MCF 10A (cell line): Measurements from ENCODE around the gene LYPLA2. TPM values are rescaled to one million over a fixed set of nuclear protein-coding genes. Genes with fewer than 3 reads are reported as not detected.

ENCODE experiments used
- BruUV-seq: library from RNA; stranded (reverse); fragments of 400-500 nt; replicated peaks from 2 replicates; lab custom pipeline; 2021; lab: Mats Ljungman, UMichigan
- CTCF ChIA-PET: fragments of 300-600 bp; sonication (Branson Sonifier 250); formaldehyde crosslinking; extraction: SDS; loops from one replicate; lab custom pipeline; 2021; ENCODE audit warnings: antibody characterized with exemption, inconsistent platforms; lab: Yijun Ruan, JAX
- POLR2A ChIA-PET: fragments of 300-600, 350-650 bp; sonication (Branson Sonifier 250); formaldehyde crosslinking; extraction: SDS; loops from one replicate; lab custom pipeline; 2020; ENCODE audit warnings: antibody characterized with exemption, inconsistent platforms; lab: Yijun Ruan, JAX
- DNase-seq: peaks from one replicate; pipeline ENCODE4 v3.0.0-alpha.2; 2018; ENCODE audit not compliant: unreplicated experiment
- H3K27ac Mint-ChIP-seq: one replicate; pipeline ENCODE4 v1.8.0; 2022; ENCODE audit warnings: mild to moderate bottlenecking, low read depth, mixed read lengths; ENCODE audit not compliant: unreplicated experiment
- H3K27me3 Mint-ChIP-seq: one replicate; pipeline ENCODE4 v1.8.0; 2022; ENCODE audit warnings: mixed read lengths; ENCODE audit not compliant: insufficient read depth, unreplicated experiment
- H3K36me3 Mint-ChIP-seq: one replicate; pipeline ENCODE4 v1.8.0; 2022; ENCODE audit warnings: mild to moderate bottlenecking, moderate library complexity, mixed read lengths; ENCODE audit not compliant: insufficient read depth, unreplicated experiment
- H3K4me1 Mint-ChIP-seq: one replicate; pipeline ENCODE4 v1.8.0; 2022; ENCODE audit warnings: mixed read lengths; ENCODE audit not compliant: insufficient read depth, unreplicated experiment
- H3K4me3 Mint-ChIP-seq: one replicate; pipeline ENCODE4 v1.8.0; 2022; ENCODE audit warnings: mild to moderate bottlenecking, moderate library complexity, mixed read lengths; ENCODE audit not compliant: unreplicated experiment
- H3K9me3 Mint-ChIP-seq: one replicate; pipeline ENCODE4 v1.8.0; 2022; ENCODE audit warnings: mixed read lengths; ENCODE audit not compliant: unreplicated experiment
- CTCF ChIP-seq: fragments of 200-600 bp; IDR thresholded peaks from one replicate; pipeline ENCODE4 v1.8.0; 2022; ENCODE audit warnings: antibody characterized with exemption, mild to moderate bottlenecking; ENCODE audit not compliant: unreplicated experiment
- intact Hi-C: fragments of 100-400 bp; cut with micrococcal nuclease; formaldehyde crosslinking; loops from 2 replicates; pipeline ENCODE4 v1.14.1; 2022
- total RNA-seq: library from RNA; stranded (reverse); gene quantifications from 2 replicates; pipeline ENCODE4 v1.2.3, GENCODE V29; 2022

Gene LYPLA2
- total RNA-seq, 1 experiment from 2014 or later, result 35.7 TPM

- CTCF ChIA-PET, result interaction anchor here (0.5 to 1.5 kb wide), 5 partner anchors 20 to 165 kb away, joined by 3 to 5 read pairs (median 4); no protein-coding TSS in a partner anchor
- no peak overlapping the region for H3K4me3 Mint-ChIP-seq
- H3K4me1 Mint-ChIP-seq, result peaks cover 16% of the 10 kb centered on the region
- no peaks in the 10 kb centered on the region for H3K27me3 Mint-ChIP-seq
- TF ChIP-seq CTCF, result peak; percentile 51
- H3K36me3 Mint-ChIP-seq, result peaks cover 82% of the 10 kb centered on the region
- intact Hi-C loops, result no loop called here
- DNase-seq, result peak; percentile 72
- POLR2A ChIA-PET, result interaction anchor here (0.6 kb wide), 1 partner anchor 57 kb away, joined by 3 read pairs; no protein-coding TSS in a partner anchor
- peak overlapping the region; percentile 24 for H3K27ac Mint-ChIP-seq
- BruUV-seq, result TSS peak; percentile 44
- H3K9me3 Mint-ChIP-seq, result no peaks in the 10 kb centered on the region
Measured at GRCh38 chr1:23751050-23751814, 39.7 kb upstream of the LYPLA2 start.

GRCh38 chr1:23751815-23752200, 39.1 kb upstream of the LYPLA2 start:
- no peak for TF ChIP-seq CTCF
- POLR2A ChIA-PET, result interaction anchor here (0.6 kb wide), 2 partner anchors 29 to 57 kb away, joined by 3 read pairs; no protein-coding TSS in a partner anchor
- intact Hi-C loops, result no loop called here
- H3K9me3 Mint-ChIP-seq, result no peaks in the 10 kb centered on the region
- CTCF ChIA-PET, result interaction anchor here (1.0 to 1.5 kb wide), 5 partner anchors 20 to 165 kb away, joined by 3 to 5 read pairs (median 4); no protein-coding TSS in a partner anchor
- no TSS peak for BruUV-seq
- no peaks in the 10 kb centered on the region for H3K27me3 Mint-ChIP-seq
- no peak overlapping the region for H3K4me3 Mint-ChIP-seq
- H3K27ac Mint-ChIP-seq, result peak overlapping the region; percentile 24
- H3K4me1 Mint-ChIP-seq, result peaks cover 14% of the 10 kb centered on the region
- peaks cover 82% of the 10 kb centered on the region for H3K36me3 Mint-ChIP-seq
- DNase-seq, result no peak

GRCh38 chr1:23752909-23753308, 38.0 kb upstream of the LYPLA2 start:
- H3K4me3 Mint-ChIP-seq, result no peak overlapping the region
- peaks cover 3% of the 10 kb centered on the region for H3K4me1 Mint-ChIP-seq
- H3K27ac Mint-ChIP-seq, result no peak overlapping the region
- H3K9me3 Mint-ChIP-seq, result no peaks in the 10 kb centered on the region
- intact Hi-C loops, result no loop called here
- H3K27me3 Mint-ChIP-seq, result no peaks in the 10 kb centered on the region
- ChIA-PET POLR2A (no interaction called here), CTCF (interaction anchor here (0.7 to 1.5 kb wide), 3 partner anchors 9 to 181 kb away, joined by 4 to 6 read pairs (median 5); partner anchors contain the start of gene ELOA)
- H3K36me3 Mint-ChIP-seq, result peaks cover 89% of the 10 kb centered on the region
- no peak for DNase-seq
- TF ChIP-seq CTCF, result no peak
- no TSS peak for BruUV-seq

GRCh38 chr1:23756676-23757075, 34.3 kb upstream of the LYPLA2 start:
- intact Hi-C loops, result no loop called here
- POLR2A ChIA-PET, result interaction anchor here (0.7 to 3.8 kb wide), 2 partner anchors 12 to 22 kb away, joined by 3 to 19 read pairs; partner anchors contain the start of gene ELOA
- DNase-seq, result peak; percentile 45
- Mint-ChIP-seq H3K9me3 (no peaks in the 10 kb centered on the region), H3K27ac (no peak overlapping the region), H3K36me3 (peaks cover 99% of the 10 kb centered on the region), H3K4me1 (no peaks in the 10 kb centered on the region), H3K27me3 (no peaks in the 10 kb centered on the region), H3K4me3 (no peak overlapping the region)
- CTCF ChIA-PET, result interaction anchor here (0.7 to 0.8 kb wide), 2 partner anchors 15 to 131 kb away, joined by 3 read pairs; no protein-coding TSS in a partner anchor
- no peak for TF ChIP-seq CTCF
- BruUV-seq, result no TSS peak
